Peyer's patch (tissue), 4 donors: ENCODE results near the gene ST8SIA5.

ENCODE experiments used
- POLR2A ChIP-seq, 2 donors: fragments of 450-650 bp; IDR thresholded peaks; one replicate each; pipeline ENCODE4 v1.5.1; 2017; ENCODE audit warnings: antibody characterized with exemption in 2 of 2, mild to moderate bottlenecking in 2 of 2, moderate library complexity in 2 of 2
- TF ChIP-seq, protein P1 (sequence below), 6 experiments: fragments of 450-650 bp in 4 of 6; fragments of 200-600 bp in 2 of 6; sonication (generic) in 1 of 6; IDR thresholded peaks; one replicate each; pipeline ENCODE4 v1.5.1; 2017 to 2019; ENCODE audit warnings: antibody characterized with exemption in 6 of 6, mild to moderate bottlenecking in 3 of 6, moderate library complexity in 1 of 6

GRCh38 chr18:46756559-46757201, at the start of gene ST8SIA5:
- TF ChIP-seq, protein P1, sequence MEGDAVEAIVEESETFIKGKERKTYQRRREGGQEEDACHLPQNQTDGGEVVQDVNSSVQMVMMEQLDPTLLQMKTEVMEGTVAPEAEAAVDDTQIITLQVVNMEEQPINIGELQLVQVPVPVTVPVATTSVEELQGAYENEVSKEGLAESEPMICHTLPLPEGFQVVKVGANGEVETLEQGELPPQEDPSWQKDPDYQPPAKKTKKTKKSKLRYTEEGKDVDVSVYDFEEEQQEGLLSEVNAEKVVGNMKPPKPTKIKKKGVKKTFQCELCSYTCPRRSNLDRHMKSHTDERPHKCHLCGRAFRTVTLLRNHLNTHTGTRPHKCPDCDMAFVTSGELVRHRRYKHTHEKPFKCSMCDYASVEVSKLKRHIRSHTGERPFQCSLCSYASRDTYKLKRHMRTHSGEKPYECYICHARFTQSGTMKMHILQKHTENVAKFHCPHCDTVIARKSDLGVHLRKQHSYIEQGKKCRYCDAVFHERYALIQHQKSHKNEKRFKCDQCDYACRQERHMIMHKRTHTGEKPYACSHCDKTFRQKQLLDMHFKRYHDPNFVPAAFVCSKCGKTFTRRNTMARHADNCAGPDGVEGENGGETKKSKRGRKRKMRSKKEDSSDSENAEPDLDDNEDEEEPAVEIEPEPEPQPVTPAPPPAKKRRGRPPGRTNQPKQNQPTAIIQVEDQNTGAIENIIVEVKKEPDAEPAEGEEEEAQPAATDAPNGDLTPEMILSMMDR (IDR thresholded peaks at IDR 0.05) = no peak
- no peak for TF ChIP-seq POLR2A (IDR thresholded peaks at IDR 0.05)
